Endothelial cell of umbilical vein (primary cell): ENCODE data around the gene MCU. TPM values are rescaled to one million over a fixed set of nuclear protein-coding genes. Genes with fewer than 3 reads are reported as not detected.

Experiments used
- BruUV-seq: library from RNA; stranded (reverse); fragments of 400-500 nt; replicated peaks from 2 replicates; lab custom pipeline; 2021; lab: Mats Ljungman, UMichigan
- CTCF ChIA-PET: fragments of 300-600, 350-600 bp; sonication (Branson Sonifier 250); formaldehyde crosslinking; loops from one replicate; lab custom pipeline; 2021; ENCODE audit warnings: antibody characterized with exemption, inconsistent platforms; lab: Charles Lee
- POLR2A ChIA-PET: fragments of 300-600, 350-600 bp; sonication (Branson Sonifier 250); formaldehyde crosslinking; loops from one replicate; lab custom pipeline; 2021; ENCODE audit warnings: antibody characterized with exemption, inconsistent platforms; lab: Charles Lee
- DNase-seq: peaks from one replicate; pipeline ENCODE4 v3.0.0-alpha.2; 2011; ENCODE audit warnings: low read depth, low spot score
- FAIRE-seq: peaks from 2 replicates; lab custom pipeline; 2011; peaks lifted over from hg19 to GRCh38; lab: Jason Lieb, UNC
- H2AFZ ChIP-seq: 2 replicates; pipeline ENCODE4 v1.6.0; 2012; ENCODE audit warnings: low read depth, low read length, control low read depth, inconsistent platforms
- H3K27ac ChIP-seq: 2 replicates; pipeline ENCODE4 v1.5.1; 2011; ENCODE audit warnings: low read depth, mild to moderate bottlenecking, control low read depth, low read length, moderate library complexity; ENCODE audit not compliant: insufficient read depth
- H3K27me3 ChIP-seq, 2 experiments: 2 replicates each; pipeline versions ENCODE4 v1.6.0 to v1.6.1; 2011; ENCODE audit warnings: low read length in 2 of 2, mixed read lengths in 1 of 2; ENCODE audit not compliant: control insufficient read depth in 2 of 2, insufficient read depth in 2 of 2
- H3K36me3 ChIP-seq, 2 experiments: 2 replicates in 1 of 2; 3 replicates in 1 of 2; pipeline ENCODE4 v1.5.1; 2011; ENCODE audit warnings: low read length in 2 of 2, mild to moderate bottlenecking in 1 of 2, moderate library complexity in 1 of 2; ENCODE audit not compliant: control insufficient read depth in 2 of 2, insufficient read depth in 2 of 2; ENCODE audit errors: extremely low read depth in 1 of 2
- H3K4me1 ChIP-seq: 3 replicates; pipeline ENCODE4 v1.5.1; 2011; ENCODE audit warnings: mild to moderate bottlenecking, low read length; ENCODE audit not compliant: control insufficient read depth, insufficient read depth; ENCODE audit errors: extremely low read depth
- H3K4me2 ChIP-seq: 2 replicates; pipeline ENCODE4 v1.6.1; 2011; ENCODE audit warnings: low read length, control low read depth, mixed read lengths; ENCODE audit not compliant: insufficient read depth
- H3K4me3 ChIP-seq, 3 experiments: fragments of 200-600 bp in 1 of 3; sonication (generic), shearing (Covaris generic) in 1 of 3; replicated peaks in 1 of 3; 2 replicates each; pipeline ENCODE4 v1.5.1; 2011 to 2016; ENCODE audit warnings: control low read depth in 3 of 3, low read length in 3 of 3, mild to moderate bottlenecking in 2 of 3, inconsistent platforms in 1 of 3, low read depth in 1 of 3, moderate library complexity in 1 of 3; ENCODE audit not compliant: insufficient read depth in 1 of 3
- H3K79me2 ChIP-seq: 2 replicates; pipeline ENCODE4 v1.6.0; 2012; ENCODE audit warnings: low read length, inconsistent platforms; ENCODE audit not compliant: control insufficient read depth, insufficient read depth
- H3K9ac ChIP-seq: replicated peaks from 2 replicates; pipeline ENCODE3; 2011; ENCODE audit warnings: low read length, control low read depth; ENCODE audit not compliant: insufficient read depth; ENCODE audit errors: extremely low read depth
- H3K9me1 ChIP-seq: replicated peaks from 3 replicates; pipeline ENCODE4 v1.6.0; 2011; ENCODE audit warnings: mild to moderate bottlenecking, low read length; ENCODE audit not compliant: control insufficient read depth, insufficient read depth; ENCODE audit errors: extremely low read depth
- H3K9me3 ChIP-seq: replicated peaks from 2 replicates; pipeline ENCODE4 v1.5.1; 2012; ENCODE audit warnings: low read length, inconsistent platforms; ENCODE audit not compliant: control insufficient read depth, insufficient read depth
- H4K20me1 ChIP-seq: replicated peaks from 2 replicates; pipeline ENCODE3; 2011; ENCODE audit warnings: mild to moderate bottlenecking, low read length; ENCODE audit not compliant: control insufficient read depth, insufficient read depth; ENCODE audit errors: extremely low read depth
- GATA2 ChIP-seq: IDR thresholded peaks from 2 replicates; pipeline ENCODE4 v1.7.0; 2011; ENCODE audit warnings: low read depth, mild to moderate bottlenecking, moderate library complexity, mixed read lengths, low read length; ENCODE audit not compliant: insufficient read length, insufficient read depth
- JUN ChIP-seq: IDR thresholded peaks from 2 replicates; pipeline ENCODE4 v1.6.1; 2011; ENCODE audit warnings: borderline replicate concordance, low read depth; ENCODE audit not compliant: insufficient read length, insufficient read depth
- POLR2A ChIP-seq: IDR thresholded peaks from 2 replicates; pipeline ENCODE4 v1.6.1; 2012; ENCODE audit warnings: low read depth, mild to moderate bottlenecking, control low read depth, low read length
- POLR2AphosphoS5 ChIP-seq: IDR thresholded peaks from 2 replicates; pipeline ENCODE4 v1.6.1; 2012; ENCODE audit warnings: low read depth, mild to moderate bottlenecking, control low read depth, low read length, moderate library complexity; ENCODE audit not compliant: insufficient read depth
- dilution Hi-C: fragments of 300-500 bp; cut with MboI; formaldehyde crosslinking; loops from one replicate; pipeline ENCODE4 v1.15.0; 2019; ENCODE audit warnings: low sequenced_read_pairs; ENCODE audit not compliant: extremely low pct_ligation_motif_present
- intact Hi-C: fragments of 100-400 bp; cut with micrococcal nuclease; formaldehyde crosslinking; loops from one replicate; pipeline ENCODE4 v1.10.0; 2022
- polyA plus RNA-seq, 4 experiments: library from polyadenylated mRNA; depleted of rRNA in 3 of 4; stranded (reverse) in 3 of 4; unstranded in 1 of 4; fragments of >200 nt; gene quantifications; 2 replicates each; pipeline versions ENCODE4 v1.2.1 to v1.2.3, GENCODE V29; 2011 to 2012; ENCODE audit warnings: missing spikeins in 1 of 4
- total RNA-seq: library from RNA; stranded (reverse); gene quantifications from 2 replicates; pipeline ENCODE4 v1.2.3, GENCODE V29; 2021
- TF ChIP-seq, protein P1 (sequence below), 2 donors: IDR thresholded peaks; 1 replicate in 1 of 2; 2 replicates in 1 of 2; pipeline ENCODE4 v1.5.1; 2011; ENCODE audit warnings: low read length in 2 of 2, mild to moderate bottlenecking in 2 of 2, moderate library complexity in 2 of 2, control low read depth in 1 of 2, inconsistent platforms in 1 of 2, low read depth in 1 of 2; ENCODE audit not compliant: insufficient read depth in 1 of 2; ENCODE audit errors: extremely low read depth in 1 of 2
- TF ChIP-seq, protein P2 (sequence below): IDR thresholded peaks from 2 replicates; pipeline ENCODE4 v1.6.1; 2011; ENCODE audit not compliant: insufficient read depth, insufficient read length

MCU gene
- total and polyA plus RNA-seq, 2 donors (not counting 3 experiments of a cell fraction or from before 2014, with no cell fraction given) = 25.2 to 37.2 TPM

DNA sequence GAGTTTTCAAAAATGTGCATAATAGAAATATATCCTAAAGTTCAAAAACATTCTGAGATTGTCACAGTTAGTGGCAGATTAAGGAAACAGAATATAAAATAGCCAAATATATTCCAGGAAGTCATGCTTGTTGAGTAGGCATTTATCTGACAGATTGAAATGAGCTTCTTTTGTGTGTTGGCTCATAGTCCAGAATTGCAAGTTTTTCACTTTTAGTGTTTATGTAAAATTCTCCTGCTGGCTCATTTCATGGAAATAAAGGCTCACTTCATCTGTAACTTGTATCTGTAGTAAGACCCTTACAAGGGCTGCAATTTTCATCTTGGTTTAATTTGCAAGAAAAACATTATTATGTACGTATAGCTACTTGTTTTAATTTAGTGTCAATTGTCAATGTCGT, 93.5 kb downstream of the MCU start:
- ChIA-PET CTCF (interaction anchor here (0.6 to 2.7 kb wide), 3 partner anchors 49 to 97 kb away, joined by 3 to 7 read pairs (median 3); no protein-coding TSS in a partner anchor), POLR2A (interaction anchor here (0.6 kb wide), 1 partner anchor 861 kb away, joined by 3 read pairs; no protein-coding TSS in a partner anchor)
- peak; percentile 17 for DNase-seq
- Histone ChIP-seq H3K4me1 (no peaks in the 10 kb centered on the region), H3K36me3 (no peaks in the 10 kb centered on the region), H4K20me1 (no peaks in the 10 kb centered on the region), H3K9me1 (no peaks in the 10 kb centered on the region), H2AFZ (no peak overlapping the region), H3K27me3 (no peaks in the 10 kb centered on the region), H3K9me3 (no peaks in the 10 kb centered on the region), H3K79me2 (no peaks in the 10 kb centered on the region), H3K9ac (no peak overlapping the region), H3K4me3 (no peak overlapping the region), H3K4me2 (no peak overlapping the region), H3K27ac (no peak overlapping the region)
- no peak for FAIRE-seq
- BruUV-seq = no TSS peak
- dilution Hi-C loops (no loop called here), intact Hi-C loops (no loop called here)
- TF ChIP-seq JUN = no peak
- TF ChIP-seq, protein P1, sequence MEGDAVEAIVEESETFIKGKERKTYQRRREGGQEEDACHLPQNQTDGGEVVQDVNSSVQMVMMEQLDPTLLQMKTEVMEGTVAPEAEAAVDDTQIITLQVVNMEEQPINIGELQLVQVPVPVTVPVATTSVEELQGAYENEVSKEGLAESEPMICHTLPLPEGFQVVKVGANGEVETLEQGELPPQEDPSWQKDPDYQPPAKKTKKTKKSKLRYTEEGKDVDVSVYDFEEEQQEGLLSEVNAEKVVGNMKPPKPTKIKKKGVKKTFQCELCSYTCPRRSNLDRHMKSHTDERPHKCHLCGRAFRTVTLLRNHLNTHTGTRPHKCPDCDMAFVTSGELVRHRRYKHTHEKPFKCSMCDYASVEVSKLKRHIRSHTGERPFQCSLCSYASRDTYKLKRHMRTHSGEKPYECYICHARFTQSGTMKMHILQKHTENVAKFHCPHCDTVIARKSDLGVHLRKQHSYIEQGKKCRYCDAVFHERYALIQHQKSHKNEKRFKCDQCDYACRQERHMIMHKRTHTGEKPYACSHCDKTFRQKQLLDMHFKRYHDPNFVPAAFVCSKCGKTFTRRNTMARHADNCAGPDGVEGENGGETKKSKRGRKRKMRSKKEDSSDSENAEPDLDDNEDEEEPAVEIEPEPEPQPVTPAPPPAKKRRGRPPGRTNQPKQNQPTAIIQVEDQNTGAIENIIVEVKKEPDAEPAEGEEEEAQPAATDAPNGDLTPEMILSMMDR (IDR thresholded peaks at IDR 0.05; ENCODE audit: extremely low read depth in 1 of 2, insufficient read depth in 1 of 2, low read depth in 1 of 2, low read length in 2 of 2) = no peak
- no peak for TF ChIP-seq POLR2A
- TF ChIP-seq, protein P2, sequence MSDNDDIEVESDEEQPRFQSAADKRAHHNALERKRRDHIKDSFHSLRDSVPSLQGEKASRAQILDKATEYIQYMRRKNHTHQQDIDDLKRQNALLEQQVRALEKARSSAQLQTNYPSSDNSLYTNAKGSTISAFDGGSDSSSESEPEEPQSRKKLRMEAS = no peak
- TF ChIP-seq POLR2AphosphoS5 = no peak
- no peak for TF ChIP-seq GATA2
